ENCODE results near the gene PACSIN2. TPM values are rescaled to one million over a fixed set of nuclear protein-coding genes. Genes with fewer than 3 reads are reported as not detected.

PACSIN2 gene
- total RNA-seq, 1 donor = 35.2 TPM

- no peak overlapping the region for H3K4me3 ChIP-seq (ENCODE audit: low read depth, low read length)
- DNase-seq (ENCODE audit: low read depth) = no peak
These were observed 44.9 kb downstream of the PACSIN2 start for GRCh38 chr22:42970029-42970428.

GRCh38 chr22:42969348-42969975 is 45.5 kb downstream of the PACSIN2 start:
- DNase-seq (ENCODE audit: low read depth) = peak; percentile 95
- TF ChIP-seq CTCF (IDR thresholded peaks at IDR 0.05; ENCODE audit: insufficient read depth, low read length) = no peak
- H3K4me3 ChIP-seq (ENCODE audit: low read depth, low read length) = no peak overlapping the region

More at GRCh38 chr22:42970029-42970428, 44.9 kb downstream of the PACSIN2 start:
- no peak for TF ChIP-seq CTCF (IDR thresholded peaks at IDR 0.05; ENCODE audit: insufficient read depth, low read length)

- TF ChIP-seq CTCF (IDR thresholded peaks at IDR 0.05; ENCODE audit: insufficient read depth, low read length) = no peak
- H3K4me3 ChIP-seq (ENCODE audit: low read depth, low read length) = no peak overlapping the region
- no peak for DNase-seq (ENCODE audit: low read depth)
These were observed 47.0 kb downstream of the PACSIN2 start for GRCh38 chr22:42967933-42968332.

- TF ChIP-seq CTCF (IDR thresholded peaks at IDR 0.05; ENCODE audit: insufficient read depth, low read length) = no peak
- no peak overlapping the region for H3K4me3 ChIP-seq (ENCODE audit: low read depth, low read length)
- DNase-seq (ENCODE audit: low read depth) = no peak
These were observed 47.9 kb downstream of the PACSIN2 start for GRCh38 chr22:42967005-42967404.

- H3K4me3 ChIP-seq (ENCODE audit: low read depth, low read length) = no peak overlapping the region
- DNase-seq (ENCODE audit: low read depth) = no peak
- no peak for TF ChIP-seq CTCF (IDR thresholded peaks at IDR 0.05; ENCODE audit: insufficient read depth, low read length)
These were observed 48.5 kb downstream of the PACSIN2 start for GRCh38 chr22:42966497-42966896.

GRCh38 chr22:42964994-42965699 is 49.8 kb downstream of the PACSIN2 start:
- no peak overlapping the region for H3K4me3 ChIP-seq (ENCODE audit: low read depth, low read length)

More at GRCh38 chr22:42964994-42965699, 49.8 kb downstream of the PACSIN2 start:
- TF ChIP-seq CTCF (IDR thresholded peaks at IDR 0.05; ENCODE audit: insufficient read depth, low read length) = no peak
- DNase-seq (ENCODE audit: low read depth) = no peak
